SK-N-SH treated with all-trans-retinoic acid at 6 μM for 48 hours (cell line): ENCODE measurements around the gene RSPH9.

Source experiments
- ATAC-seq: fragments of 200-7000 bp; cut with Tn5 transposase; 3 replicates; pipeline ENCODE4 v1.9.1; 2020; ENCODE audit warnings: mild to moderate bottlenecking, moderate library complexity
- ARNTL ChIP-seq: fragments of 450-650 bp; formaldehyde crosslinking; IDR thresholded peaks from 2 replicates; pipeline ENCODE4 v1.5.0; 2020; ENCODE audit warnings: low read depth, mild to moderate bottlenecking, moderate library complexity, borderline replicate concordance
- CREB5 ChIP-seq: fragments of 250-450 bp; sonication (Bioruptor Pico); IDR thresholded peaks from 2 replicates; pipeline ENCODE4 v1.5.1; 2020; ENCODE audit warnings: low read depth, mild to moderate bottlenecking, moderate library complexity
- CSDC2 ChIP-seq: fragments of 250-450 bp; sonication (Bioruptor Pico); IDR thresholded peaks from 2 replicates; pipeline ENCODE4 v1.5.0; 2020; ENCODE audit warnings: mild to moderate bottlenecking, moderate library complexity
- ESRRG ChIP-seq: fragments of 250-450 bp; sonication (Bioruptor Pico); IDR thresholded peaks from 2 replicates; pipeline ENCODE4 v1.6.1; 2021; ENCODE audit warnings: mild to moderate bottlenecking
- GLIS3 ChIP-seq: fragments of 250-450 bp; sonication (Bioruptor Pico); IDR thresholded peaks from 2 replicates; pipeline ENCODE4 v1.5.0; 2020; ENCODE audit warnings: mild to moderate bottlenecking, moderate library complexity
- ISL1 ChIP-seq: fragments of 250-450 bp; sonication (Bioruptor Pico); IDR thresholded peaks from 2 replicates; pipeline ENCODE4 v2.1.2; 2022; ENCODE audit warnings: mild to moderate bottlenecking, moderate library complexity
- OSR1 ChIP-seq: fragments of 250-450 bp; sonication (Bioruptor Pico); IDR thresholded peaks from 2 replicates; pipeline ENCODE4 v1.8.0; 2022; ENCODE audit warnings: moderate library complexity, mild to moderate bottlenecking, inconsistent platforms
- PPARA ChIP-seq: fragments of 250-450 bp; sonication (Bioruptor Pico); IDR thresholded peaks from 2 replicates; pipeline ENCODE4 v1.5.0; 2020; ENCODE audit warnings: mild to moderate bottlenecking, borderline replicate concordance
- RARB ChIP-seq: fragments of 250-450 bp; sonication (Bioruptor Pico); IDR thresholded peaks from 2 replicates; pipeline ENCODE4 v1.8.0; 2021; ENCODE audit warnings: mild to moderate bottlenecking, moderate library complexity
- SNAI2 ChIP-seq: fragments of 250-450 bp; sonication (Bioruptor Pico); IDR thresholded peaks from 2 replicates; pipeline ENCODE4 v1.5.0; 2020; ENCODE audit warnings: mild to moderate bottlenecking, moderate library complexity
- TCF4 ChIP-seq: fragments of 250-450 bp; sonication (Bioruptor Pico); IDR thresholded peaks from 2 replicates; pipeline ENCODE4 v1.8.0; 2021; ENCODE audit warnings: mild to moderate bottlenecking, moderate library complexity, borderline replicate concordance
- TOX ChIP-seq: fragments of 250-450 bp; sonication (Bioruptor Pico); IDR thresholded peaks from 2 replicates; pipeline ENCODE4 v1.8.0; 2021; ENCODE audit warnings: mild to moderate bottlenecking, moderate library complexity, borderline replicate concordance
- ZFP3 ChIP-seq: fragments of 250-450 bp; sonication (Bioruptor Pico); IDR thresholded peaks from 2 replicates; pipeline ENCODE4 v1.5.0; 2020; ENCODE audit warnings: mild to moderate bottlenecking, moderate library complexity
- ZFP30 ChIP-seq: fragments of 450-650 bp; formaldehyde crosslinking; IDR thresholded peaks from 2 replicates; pipeline ENCODE4 v1.5.0; 2022; ENCODE audit warnings: mild to moderate bottlenecking, moderate library complexity
- ZNF70 ChIP-seq: fragments of 450-650 bp; formaldehyde crosslinking; IDR thresholded peaks from 2 replicates; pipeline ENCODE4 v1.5.0; 2020; ENCODE audit warnings: mild to moderate bottlenecking, moderate library complexity
- ZNF8 ChIP-seq: fragments of 450-650 bp; formaldehyde crosslinking; IDR thresholded peaks from 2 replicates; pipeline ENCODE4 v1.5.0; 2020; ENCODE audit warnings: mild to moderate bottlenecking, moderate library complexity
- TF ChIP-seq, protein P1 (sequence below): fragments of 250-450 bp; sonication (Bioruptor Pico); IDR thresholded peaks from 2 replicates; pipeline ENCODE4 v1.5.1; 2021; ENCODE audit warnings: mild to moderate bottlenecking, moderate library complexity
- TF ChIP-seq, protein P2 (sequence below): fragments of 250-450 bp; sonication (Bioruptor Pico); IDR thresholded peaks from 2 replicates; pipeline ENCODE4 v1.8.0; 2020; ENCODE audit warnings: mild to moderate bottlenecking, moderate library complexity, borderline replicate concordance
- TF ChIP-seq, protein P3 (sequence below): fragments of 250-450 bp; sonication (Bioruptor Pico); IDR thresholded peaks from 2 replicates; pipeline ENCODE4 v1.8.0; 2021; ENCODE audit warnings: low read depth, mild to moderate bottlenecking, moderate library complexity, borderline replicate concordance

Gene RSPH9

DNA sequence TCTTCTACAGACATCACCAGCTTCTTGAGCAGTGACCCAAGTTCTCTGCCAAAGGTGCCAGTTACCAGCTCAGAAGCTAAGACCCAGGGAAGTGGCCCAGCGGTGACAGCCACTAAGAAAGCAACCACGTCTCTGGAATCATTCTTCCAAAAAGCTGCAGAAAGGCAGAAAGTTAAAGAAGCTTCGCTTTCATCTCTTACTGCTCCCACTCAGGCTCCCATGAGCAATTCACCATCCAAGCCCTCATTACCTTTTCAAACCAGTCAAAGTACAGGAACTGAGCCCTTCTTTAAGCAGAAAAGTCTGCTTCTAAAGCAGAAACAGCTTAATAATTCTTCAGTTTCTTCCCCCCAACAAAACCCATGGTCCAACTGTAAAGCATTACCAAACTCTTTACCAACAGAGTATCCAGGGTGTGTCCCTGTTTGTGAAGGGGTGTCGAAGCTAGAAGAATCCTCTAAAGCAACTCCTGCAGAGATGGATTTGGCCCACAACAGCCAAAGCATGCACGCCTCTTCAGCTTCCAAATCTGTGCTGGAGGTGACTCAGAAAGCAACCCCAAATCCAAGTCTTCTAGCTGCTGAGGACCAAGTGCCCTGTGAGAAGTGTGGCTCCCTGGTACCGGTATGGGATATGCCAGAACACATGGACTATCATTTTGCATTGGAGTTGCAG is 31.0 kb upstream of the RSPH9 start:
- ATAC-seq = no peak
- no peak for TF ChIP-seq CSDC2

- no peak for ATAC-seq
Measured at GRCh38 chr6:43614396-43614730, 30.5 kb upstream of the RSPH9 start.

GRCh38 chr6:43616725-43617472 is 27.9 kb upstream of the RSPH9 start:
- TF ChIP-seq SNAI2 (CRISPR knock-in tag) (no peak), CREB5 (CRISPR knock-in tag) (no peak), ZFP3 (CRISPR knock-in tag) (no peak), OSR1 (CRISPR knock-in tag) (no peak), GLIS3 (no peak), ARNTL (CRISPR knock-in tag) (no peak)
- TF ChIP-seq, protein P1, sequence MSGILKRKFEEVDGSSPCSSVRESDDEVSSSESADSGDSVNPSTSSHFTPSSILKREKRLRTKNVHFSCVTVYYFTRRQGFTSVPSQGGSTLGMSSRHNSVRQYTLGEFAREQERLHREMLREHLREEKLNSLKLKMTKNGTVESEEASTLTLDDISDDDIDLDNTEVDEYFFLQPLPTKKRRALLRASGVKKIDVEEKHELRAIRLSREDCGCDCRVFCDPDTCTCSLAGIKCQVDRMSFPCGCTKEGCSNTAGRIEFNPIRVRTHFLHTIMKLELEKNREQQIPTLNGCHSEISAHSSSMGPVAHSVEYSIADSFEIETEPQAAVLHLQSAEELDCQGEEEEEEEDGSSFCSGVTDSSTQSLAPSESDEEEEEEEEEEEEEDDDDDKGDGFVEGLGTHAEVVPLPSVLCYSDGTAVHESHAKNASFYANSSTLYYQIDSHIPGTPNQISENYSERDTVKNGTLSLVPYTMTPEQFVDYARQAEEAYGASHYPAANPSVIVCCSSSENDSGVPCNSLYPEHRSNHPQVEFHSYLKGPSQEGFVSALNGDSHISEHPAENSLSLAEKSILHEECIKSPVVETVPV (CRISPR knock-in tag) = no peak
- TF ChIP-seq, all 23 proteins: peak for 0
- no peak for ATAC-seq

More at GRCh38 chr6:43614396-43614730, 30.5 kb upstream of the RSPH9 start:
- TF ChIP-seq ZNF8 = no peak
- no peak for TF ChIP-seq ISL1 (CRISPR knock-in tag)
- TF ChIP-seq, protein P1 (CRISPR knock-in tag) = no peak
- no peak for TF ChIP-seq TCF4 (CRISPR knock-in tag)
- TF ChIP-seq RARB = no peak
- TF ChIP-seq PPARA (CRISPR knock-in tag) = no peak
- no peak for TF ChIP-seq ZFP30 (CRISPR knock-in tag)
- no peak for TF ChIP-seq ESRRG (CRISPR knock-in tag)
- TF ChIP-seq ARNTL (CRISPR knock-in tag) = no peak
- TF ChIP-seq, protein P2, sequence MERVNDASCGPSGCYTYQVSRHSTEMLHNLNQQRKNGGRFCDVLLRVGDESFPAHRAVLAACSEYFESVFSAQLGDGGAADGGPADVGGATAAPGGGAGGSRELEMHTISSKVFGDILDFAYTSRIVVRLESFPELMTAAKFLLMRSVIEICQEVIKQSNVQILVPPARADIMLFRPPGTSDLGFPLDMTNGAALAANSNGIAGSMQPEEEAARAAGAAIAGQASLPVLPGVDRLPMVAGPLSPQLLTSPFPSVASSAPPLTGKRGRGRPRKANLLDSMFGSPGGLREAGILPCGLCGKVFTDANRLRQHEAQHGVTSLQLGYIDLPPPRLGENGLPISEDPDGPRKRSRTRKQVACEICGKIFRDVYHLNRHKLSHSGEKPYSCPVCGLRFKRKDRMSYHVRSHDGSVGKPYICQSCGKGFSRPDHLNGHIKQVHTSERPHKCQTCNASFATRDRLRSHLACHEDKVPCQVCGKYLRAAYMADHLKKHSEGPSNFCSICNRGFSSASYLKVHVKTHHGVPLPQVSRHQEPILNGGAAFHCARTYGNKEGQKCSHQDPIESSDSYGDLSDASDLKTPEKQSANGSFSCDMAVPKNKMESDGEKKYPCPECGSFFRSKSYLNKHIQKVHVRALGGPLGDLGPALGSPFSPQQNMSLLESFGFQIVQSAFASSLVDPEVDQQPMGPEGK (CRISPR knock-in tag) = no peak
- TF ChIP-seq TOX (CRISPR knock-in tag) = no peak
- TF ChIP-seq OSR1 (CRISPR knock-in tag) = no peak
- TF ChIP-seq ZNF70 = no peak
- TF ChIP-seq ZFP3 (CRISPR knock-in tag) = no peak
- TF ChIP-seq, protein P3, sequence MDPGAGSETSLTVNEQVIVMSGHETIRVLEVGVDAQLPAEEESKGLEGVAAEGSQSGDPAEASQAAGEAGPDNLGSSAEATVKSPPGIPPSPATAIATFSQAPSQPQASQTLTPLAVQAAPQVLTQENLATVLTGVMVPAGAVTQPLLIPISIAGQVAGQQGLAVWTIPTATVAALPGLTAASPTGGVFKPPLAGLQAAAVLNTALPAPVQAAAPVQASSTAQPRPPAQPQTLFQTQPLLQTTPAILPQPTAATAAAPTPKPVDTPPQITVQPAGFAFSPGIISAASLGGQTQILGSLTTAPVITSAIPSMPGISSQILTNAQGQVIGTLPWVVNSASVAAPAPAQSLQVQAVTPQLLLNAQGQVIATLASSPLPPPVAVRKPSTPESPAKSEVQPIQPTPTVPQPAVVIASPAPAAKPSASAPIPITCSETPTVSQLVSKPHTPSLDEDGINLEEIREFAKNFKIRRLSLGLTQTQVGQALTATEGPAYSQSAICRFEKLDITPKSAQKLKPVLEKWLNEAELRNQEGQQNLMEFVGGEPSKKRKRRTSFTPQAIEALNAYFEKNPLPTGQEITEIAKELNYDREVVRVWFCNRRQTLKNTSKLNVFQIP (CRISPR knock-in tag) = no peak
- TF ChIP-seq CSDC2 = no peak
- TF ChIP-seq SNAI2 (CRISPR knock-in tag) = no peak
